Activated CD8-positive, alpha-beta memory T cell treated with anti-CD3 and anti-CD28 coated beads, Interleukin-2, amount 50 U/mL, for 1 hour (primary cell): ENCODE data around the gene LRMDA.

ENCODE experiments used
- DNase-seq: peaks from one replicate; pipeline ENCODE4 v3.0.0-alpha.2; 2020; ENCODE audit errors: extremely low read depth

The LRMDA gene

DNA sequence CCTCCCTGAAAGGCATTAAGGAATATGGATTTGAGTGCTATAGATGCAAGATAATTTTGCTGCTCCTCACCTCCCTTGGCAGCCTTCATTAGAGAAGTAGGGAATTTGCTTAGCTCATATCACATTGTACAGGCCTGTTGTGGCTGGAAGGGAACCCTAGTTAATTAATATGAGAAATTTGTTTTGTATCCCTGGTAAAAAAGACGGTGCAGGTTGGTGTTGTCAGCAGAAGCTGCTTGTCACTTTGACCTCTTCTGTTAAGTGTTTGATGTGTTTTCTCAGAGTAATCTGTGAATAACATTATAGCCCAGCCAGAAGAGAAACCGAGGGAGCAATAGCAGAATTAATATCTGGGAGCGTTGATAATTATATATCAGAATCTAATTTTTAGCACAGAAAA, 278.4 kb downstream of the LRMDA start:
- DNase-seq, result no peak

DNA sequence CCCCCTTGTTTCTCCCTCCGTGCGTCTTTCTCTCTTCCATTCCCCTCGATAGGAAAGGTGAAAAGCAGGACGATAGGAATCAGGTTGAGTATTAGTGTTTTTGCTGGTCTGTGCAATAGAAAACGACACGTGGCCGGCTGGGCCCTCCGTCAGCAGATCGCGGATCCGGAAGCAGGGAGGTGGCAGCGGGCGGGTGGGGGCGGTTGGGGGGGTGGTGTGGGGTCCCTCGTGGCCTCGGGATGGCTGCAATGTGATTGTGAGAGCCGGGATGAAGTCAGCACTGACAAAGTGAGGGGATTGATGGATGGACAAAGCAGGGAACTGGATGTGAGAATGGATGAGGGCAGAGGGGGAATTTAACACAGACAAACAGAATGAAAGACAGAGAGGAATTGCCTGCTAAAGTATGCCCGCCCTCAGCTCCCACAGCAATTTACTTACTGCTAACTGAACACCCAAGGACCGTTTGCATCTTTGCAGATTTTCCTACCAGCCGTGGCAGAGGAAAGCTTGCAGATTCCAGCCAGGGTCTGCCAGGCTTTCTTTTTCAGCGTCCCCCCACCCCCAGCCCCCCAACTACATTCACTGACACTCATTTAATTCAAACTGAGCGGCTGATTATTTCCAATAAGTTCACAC, 280.9 kb downstream of the LRMDA start:
- no peak for DNase-seq

DNA sequence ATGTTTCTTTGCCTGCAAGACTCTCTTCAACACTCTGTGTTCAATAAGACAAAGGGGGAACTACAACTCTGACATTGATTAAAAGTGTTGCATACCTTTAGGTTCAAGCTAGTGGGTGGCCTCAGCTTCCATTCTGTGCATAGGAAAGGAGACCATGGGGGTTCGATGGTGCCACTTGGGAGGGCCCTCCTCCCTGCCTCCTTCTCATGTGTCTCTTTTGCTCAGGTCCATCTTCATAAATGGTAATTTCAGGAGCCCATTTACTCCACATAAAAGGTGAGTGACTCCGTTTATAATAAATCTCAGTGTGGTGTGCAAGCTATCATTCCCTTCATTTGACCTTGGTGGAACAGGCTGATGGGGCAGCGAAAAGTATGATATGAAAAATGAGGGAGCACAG, 285.1 kb downstream of the LRMDA start:
- DNase-seq, result no peak

DNA sequence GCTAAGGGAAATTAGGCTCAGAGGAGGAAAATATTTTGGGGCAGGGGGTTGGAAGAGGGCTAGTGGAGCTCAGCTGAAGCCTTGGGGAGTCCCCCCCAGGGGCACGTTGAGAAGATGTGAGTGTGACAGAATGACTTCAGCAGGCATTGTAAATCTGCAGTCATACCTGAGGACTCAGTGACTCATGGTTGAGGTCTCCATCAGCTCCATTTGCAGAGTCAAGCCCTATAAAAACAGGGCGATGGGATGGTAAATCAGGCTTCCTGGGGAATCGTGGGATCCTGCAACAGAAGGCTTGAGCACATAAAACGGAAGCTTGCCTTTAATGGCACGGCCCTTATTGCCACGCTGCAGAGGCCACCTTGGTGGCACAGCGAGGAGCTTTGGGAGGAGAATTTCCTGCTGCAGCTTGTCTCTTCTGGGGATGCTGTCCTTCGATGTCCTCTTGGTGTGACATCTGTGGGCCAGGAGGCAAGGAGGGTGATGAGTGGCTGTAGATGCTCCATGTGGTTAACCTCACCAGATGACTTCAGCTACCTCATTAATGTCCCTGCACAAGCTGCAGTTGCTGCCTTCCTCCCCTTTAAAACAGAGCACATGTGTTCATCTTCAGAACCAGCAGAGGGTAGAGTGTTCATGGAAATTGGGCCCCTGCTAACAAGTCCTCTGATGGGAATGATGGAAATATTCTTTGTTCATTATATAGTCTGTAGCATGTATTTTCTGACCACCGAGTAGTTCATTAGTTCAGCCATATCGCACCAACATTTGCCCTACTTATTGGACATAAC, 285.9 kb downstream of the LRMDA start:
- DNase-seq, result no peak

DNA sequence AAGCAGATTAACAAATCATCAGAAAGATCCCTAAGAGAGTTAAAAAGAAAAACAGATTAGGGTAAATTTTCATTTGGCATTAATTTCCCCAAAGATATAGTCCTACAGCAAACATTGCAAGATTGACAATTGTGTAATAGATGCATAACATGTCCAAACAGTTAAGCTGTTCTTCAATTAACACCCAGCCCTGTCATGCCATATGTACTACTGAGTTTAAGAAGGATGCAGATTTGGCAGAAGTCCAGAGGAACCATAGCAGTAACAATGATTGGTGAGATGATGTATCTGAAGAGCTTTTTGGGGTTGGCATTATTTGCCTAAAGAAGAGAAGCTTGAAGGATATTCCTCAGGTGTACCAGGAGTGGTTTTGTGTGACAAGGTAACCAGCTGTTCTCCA, 287.6 kb downstream of the LRMDA start:
- DNase-seq, result no peak

DNA sequence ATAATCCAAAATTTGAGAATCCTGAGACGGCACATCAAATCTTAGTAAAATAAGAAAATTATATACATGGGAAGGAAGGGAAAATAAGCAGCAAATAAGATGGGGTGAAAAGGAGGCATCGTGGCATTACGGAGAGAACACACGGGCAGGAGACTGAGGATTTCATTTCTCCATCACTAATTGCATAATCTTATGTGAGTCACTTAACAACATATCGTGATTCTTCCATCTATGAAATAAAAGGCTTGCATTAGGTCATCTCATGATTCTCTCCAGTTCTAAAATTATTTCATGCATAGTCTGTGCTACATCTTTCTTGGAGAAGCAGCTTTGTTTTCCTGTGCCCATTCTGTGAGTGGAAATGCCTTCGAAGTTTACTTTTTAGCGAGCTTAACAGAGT, 288.7 kb downstream of the LRMDA start:
- no peak for DNase-seq

DNA sequence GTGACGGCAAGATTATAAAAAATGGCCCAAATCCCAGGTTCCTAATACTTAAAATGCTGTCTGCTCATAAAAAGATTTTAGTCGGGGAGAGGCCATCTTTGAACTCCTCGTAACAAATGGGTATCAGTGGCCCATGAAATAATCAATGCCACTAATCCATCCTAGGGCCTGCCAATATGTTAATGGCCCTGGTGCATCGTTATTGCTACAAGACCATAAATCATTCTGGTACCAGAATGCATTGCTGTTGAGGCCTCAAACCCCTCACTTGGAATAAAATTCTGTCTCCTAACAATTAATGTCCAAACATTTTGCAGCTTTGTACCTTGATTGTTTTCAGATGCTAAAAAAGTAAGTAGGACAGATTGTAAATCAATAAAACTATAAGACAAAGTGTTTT, 290.6 kb downstream of the LRMDA start:
- DNase-seq, result no peak

DNA sequence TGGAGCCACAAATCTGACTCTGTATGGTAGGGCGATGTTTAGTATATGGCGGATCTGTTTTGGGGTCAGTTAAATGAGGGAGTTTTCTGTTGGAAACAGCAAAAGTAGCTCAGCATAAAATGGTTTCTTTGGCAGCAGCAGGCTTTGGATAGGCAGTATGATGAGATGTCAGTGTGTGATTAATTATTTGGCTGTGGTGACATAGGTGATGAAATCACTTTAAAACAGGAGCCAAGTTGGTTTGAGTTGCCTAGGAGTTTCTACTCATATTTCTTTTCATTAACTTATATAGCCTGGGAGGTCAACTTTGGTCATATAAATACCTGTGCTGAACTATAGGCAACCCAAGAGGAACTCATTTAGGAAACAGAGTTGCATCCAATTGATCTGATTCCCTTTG, 291.2 kb downstream of the LRMDA start:
- no peak for DNase-seq

DNA sequence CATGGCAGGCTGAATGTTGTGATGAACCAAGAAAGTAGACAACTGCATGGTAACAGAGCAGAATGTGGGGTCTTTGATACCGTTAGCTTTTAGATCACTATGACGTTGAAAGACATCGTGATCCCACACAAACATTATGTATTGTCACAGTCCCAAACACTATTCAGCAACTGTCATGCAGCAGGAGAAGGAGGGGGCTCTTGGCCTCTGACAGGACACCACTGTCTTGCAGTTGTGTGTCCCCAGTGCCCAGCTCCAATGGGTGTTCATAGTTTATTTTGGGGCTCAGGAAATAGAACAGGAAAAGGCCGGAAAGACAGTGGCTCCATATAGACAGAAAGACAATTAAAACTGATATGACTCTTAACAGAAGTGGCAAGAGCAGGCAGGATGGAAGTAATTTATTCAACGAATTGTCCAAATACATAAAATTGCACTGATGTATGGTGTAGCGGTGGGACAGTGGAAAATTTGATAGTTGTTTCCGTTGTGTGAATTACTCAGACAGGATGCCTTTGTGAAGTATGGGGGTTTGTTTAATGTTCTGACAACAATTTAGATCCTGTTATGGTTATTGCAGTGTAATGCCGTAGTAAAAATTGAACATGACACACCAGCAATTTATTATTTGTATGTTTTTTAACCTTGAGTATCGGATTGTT, 292.0 kb downstream of the LRMDA start:
- DNase-seq, result no peak

DNA sequence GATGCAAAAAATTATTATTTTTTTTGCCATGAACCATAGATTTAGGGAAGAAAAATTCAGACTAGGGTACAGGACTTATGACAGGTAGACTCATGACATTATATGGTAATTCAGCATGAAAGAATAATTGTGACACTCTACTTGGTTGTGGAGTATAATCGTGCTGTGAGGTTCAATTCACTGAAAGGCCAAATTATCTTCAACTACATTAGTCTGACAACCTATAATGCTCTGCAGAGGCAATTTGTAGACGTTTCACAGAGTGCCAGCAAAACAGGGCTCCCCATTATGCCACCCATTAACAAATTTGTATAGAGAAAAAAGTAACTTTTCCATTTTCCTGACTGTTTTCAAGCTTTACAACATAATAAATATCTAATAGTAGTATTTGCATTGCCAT, 292.6 kb downstream of the LRMDA start:
- DNase-seq, result no peak

DNA sequence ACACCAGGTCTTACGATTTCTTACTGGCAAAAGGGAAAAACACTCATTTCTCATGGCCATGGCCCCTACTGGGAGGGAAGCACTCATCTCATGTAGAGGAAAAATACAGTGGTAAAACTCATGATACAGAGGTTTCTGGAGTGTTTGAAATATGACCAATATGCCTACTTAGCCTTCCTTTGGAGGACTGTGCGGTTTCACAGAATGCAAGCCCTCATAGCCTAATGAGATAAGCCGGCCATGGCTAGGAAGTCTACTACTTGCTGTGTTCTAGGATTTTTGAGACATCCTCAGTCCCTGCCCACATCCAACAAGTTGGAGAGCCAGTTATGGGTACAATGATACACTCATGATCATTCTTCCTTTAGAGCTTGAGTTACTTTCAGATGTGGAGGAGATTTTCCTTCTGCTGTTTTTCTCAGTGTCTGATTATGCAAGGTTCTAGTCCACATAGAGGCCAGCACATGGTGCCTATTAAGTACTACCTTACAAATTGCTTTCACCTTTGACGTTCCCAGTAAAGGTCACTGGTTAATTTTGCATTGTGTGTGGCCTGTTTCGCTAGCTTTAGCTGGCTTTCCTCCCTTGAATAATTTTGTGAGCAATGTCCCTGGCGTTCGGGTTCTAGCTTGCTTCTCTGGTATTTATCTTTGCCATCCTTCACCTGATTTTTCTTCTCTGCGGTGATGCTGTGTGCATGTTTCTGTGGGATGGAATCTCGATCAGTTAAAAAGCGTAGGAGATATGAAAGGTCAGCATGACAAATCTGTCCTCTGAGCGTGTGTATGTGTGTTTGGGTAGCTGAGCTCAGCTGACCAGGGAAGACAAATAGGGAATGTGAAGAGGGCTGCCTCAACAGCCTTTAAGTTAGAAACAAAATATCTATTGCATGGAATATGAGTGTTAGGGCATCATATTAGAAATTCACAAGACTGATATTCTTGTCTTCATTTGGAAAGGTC, 295.4 kb downstream of the LRMDA start:
- no peak for DNase-seq

DNA sequence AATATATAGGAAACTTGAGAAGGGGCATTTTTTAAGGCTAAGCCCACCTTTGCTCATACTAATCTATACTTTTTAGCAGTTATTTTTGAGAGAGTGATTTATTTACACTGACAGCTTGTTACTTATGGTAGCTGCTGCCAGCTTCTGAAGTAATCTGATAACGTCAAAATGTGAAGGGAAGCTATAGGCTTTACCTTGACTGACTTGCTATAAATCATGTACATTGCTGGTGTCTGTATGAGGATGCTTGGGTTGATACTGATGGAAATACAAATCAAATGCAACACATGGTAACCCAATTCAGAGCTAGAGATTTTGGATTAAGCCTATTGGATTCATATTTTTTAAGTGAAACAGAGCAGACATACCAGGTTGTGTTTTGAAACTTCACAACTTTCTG, 299.4 kb downstream of the LRMDA start:
- no peak for DNase-seq

DNA sequence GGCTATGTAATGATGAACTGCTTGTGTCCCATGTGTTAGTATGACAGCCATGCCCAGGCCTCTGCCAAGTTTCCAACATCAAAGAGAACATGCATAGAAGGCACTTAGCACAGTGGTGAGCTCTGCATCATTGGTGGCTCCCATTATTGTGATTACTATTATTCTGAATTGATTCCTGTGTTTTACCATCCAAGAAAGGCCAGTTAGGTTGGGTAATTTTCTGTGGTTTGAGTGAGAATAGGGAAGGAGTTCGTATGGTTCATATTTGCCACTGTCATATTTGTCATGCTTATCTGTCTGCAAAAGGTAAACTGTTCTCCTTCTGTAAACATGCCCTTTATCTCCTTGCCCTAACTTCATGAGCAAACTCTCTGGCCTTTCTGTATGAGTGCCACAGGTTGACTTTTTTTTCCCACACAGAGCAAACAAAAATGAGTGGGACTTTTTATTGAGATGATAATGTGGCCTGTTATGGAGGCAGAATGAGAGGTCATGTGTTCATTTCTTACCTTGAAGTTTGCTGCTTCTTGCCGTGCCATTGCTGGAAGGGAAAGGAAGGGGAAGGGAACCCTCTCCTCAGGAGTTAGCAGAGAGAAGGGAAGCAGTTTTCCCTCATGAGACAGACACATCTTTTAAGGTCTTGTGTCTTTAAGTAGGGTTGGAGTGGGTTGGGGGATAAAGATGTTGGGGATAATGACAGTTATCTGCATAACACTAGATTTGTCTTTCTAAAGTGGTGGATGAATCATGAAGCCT, 301.9 kb downstream of the LRMDA start:
- DNase-seq, result no peak

DNA sequence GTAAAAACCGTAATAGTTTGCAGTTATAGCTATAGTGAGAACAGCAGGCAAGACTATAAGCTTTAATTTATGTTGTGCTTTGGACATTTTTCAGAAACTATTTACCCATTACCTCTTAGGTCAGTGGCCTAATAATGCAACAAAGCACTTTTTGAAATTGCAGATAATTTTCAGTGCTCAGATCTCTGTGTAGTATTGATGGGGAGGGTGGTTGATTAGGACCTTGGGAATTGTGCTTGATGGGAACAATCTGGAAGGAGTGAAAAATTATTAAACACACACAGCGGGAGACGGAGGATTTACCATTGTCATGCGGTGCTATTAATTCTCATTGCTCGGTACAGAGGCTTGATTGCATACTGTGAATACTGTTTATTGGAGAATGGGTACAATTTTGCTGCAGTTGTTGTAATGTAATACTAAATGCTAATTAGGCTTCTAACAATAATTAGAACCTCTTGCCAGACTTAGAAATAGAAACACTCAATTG, 304.8 kb downstream of the LRMDA start:
- DNase-seq, result no peak

DNA sequence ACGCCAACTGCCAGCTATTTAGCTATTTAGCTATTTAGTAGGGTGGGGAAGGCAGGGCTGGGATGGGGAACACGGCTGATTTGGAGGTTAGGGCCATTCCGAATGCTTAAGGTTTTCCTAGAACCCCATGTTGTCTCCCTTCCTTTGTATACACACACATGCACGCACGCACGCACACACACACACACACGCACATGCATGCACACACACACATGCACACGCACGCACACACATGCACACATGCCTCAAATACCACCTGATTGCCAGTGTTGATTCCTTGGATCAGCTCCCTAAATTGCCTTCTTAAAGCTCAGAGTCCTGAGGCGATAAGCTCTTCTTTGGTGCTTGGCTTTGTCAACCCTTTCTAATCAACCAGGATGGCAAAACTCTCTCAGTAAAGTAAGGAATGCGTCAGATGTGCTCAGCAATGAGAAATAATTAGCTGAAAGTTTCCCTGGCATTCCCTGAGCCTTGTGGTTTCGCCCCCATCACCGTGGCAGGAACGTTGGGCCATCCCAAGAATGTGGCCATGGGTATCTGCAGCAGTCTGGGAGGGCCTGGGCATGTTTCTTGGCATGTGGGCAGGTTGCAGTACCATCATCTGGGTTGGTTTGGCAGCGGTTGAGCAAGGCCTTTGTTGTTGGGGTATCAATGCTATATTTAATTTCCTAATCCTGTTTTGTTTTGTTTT, 305.6 kb downstream of the LRMDA start:
- no peak for DNase-seq

DNA sequence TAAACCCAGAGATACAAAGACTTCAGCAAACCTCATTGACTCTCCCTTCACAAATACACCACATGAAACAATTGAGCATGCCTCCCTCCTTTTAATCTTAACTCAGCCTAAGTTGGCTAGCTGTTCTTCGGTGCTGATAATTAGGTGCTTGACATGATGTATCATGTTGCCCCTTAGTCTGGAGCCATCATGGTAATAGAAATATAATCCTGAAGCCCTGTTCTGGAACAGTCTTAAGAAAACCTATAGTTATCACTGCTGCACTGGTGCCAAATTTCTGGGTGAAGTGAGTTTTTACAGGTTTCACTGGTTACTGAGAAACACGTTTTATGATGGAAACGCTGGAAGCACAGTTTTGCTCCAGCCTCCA, 306.1 kb downstream of the LRMDA start:
- DNase-seq, result no peak

DNA sequence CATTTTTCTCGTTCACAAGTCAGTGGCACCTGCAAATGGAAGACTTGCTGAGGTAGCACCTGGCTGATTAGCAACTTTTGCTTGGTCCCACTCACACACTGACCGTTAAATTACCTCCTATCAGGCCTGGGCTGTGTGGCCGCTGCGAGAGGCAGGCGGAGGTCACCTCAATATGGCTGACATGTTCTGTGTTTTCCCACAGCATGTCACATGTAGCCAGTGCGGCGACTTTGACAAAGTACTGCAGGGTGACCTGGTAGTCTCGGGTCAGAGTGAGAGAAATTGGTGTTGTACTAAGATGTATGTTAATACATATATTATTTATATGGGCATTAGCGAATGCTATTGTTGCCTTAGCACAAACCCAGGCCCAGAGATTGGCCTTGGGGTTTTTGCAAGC, 307.5 kb downstream of the LRMDA start:
- DNase-seq, result no peak

DNA sequence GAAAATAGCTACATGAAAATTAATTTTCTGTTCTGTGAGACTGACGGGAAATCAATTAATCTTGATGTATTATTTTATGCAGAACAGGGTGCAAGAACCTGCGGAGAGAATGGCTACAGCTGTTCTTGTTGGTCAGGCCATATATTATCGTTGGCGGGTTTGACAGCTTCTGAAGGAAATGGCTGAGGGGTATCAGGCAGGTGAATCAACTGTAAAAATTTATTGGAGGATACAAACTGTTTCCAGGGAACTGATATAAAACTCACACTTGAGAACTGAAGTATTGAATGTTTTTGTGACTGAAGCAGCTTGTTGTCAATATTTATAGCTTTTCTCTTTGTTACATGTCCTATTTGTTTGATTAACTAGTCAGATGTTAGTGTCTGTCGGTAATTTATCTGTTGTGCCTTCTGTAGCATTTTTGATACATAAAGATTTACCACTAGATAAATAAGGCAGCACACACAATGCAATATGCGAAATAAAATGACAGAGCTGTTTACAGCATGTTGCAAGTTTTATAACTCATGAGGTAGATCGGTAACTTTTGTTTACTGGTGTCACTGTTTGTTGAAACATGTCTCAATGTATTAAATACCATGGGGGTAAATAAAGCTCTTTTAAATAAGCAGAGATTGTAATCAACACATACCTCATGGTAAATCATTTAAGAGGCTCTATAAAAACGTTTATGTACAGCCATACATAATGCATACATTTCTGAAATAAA, 308.2 kb downstream of the LRMDA start:
- DNase-seq, result no peak

DNA sequence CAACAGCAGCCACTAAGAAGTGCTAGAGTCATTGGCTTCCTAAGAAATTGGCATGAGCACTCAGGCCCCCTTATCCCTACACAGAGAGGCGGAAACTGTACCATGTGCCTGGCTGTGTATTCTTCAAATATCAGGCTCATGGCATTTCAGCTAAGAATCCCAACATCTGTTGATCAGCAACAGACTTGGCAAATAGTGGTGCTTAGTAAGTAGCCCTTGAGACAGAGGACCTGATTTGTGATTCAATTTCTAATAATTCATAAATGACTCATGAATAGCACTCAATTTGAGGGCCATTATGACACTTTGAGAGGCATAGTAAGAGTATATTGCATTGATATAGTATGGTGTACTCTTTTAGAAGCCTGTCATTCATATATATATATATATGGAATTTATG, 309.1 kb downstream of the LRMDA start:
- DNase-seq, result no peak

DNA sequence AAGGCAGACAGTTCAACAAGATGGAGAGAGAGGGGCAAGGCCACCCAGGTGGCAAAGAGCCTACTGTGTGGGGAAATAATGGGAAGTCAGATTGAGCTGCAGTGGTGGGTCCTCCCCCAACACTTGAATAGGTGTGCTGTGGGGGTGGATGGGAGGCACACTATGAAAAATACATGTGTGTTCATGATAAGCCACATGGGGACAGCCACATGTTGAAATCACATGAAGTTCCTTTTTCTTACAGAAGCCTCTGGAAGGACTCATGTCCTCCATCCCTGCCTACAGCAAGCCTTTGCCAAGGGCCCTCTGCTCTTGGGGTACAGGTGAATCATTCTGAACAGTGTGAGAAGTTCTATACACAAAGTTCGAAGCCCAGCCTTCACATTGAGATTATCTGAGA, 310.9 kb downstream of the LRMDA start:
- DNase-seq, result no peak
